Heart left ventricle (tissue), 16 donors: Measurements from ENCODE around the gene BLOC1S4. TPM values are rescaled to one million over a fixed set of nuclear protein-coding genes. Genes with fewer than 3 reads are reported as not detected.
"Not testable (repeated sequence)": the region's sequence is repeated elsewhere in the genome, so short reads cannot be mapped to it uniquely, and the experiment has no call there.

Experiments used
- ATAC-seq, 4 donors: fragments of 200-7000 bp; cut with Tn5 transposase; one replicate each; pipeline ENCODE4 v1.9.1; 2020 to 2022; ENCODE audit warnings: moderate library complexity in 4 of 4, mild to moderate bottlenecking in 3 of 4, moderate number of reproducible peaks in 1 of 4
- DNase-seq, 5 donors: peaks; one replicate each; pipeline ENCODE4 v3.0.0-alpha.2; 2020
- H3K27ac ChIP-seq, 12 donors: fragments of 200-600 bp; sonication (generic) in 4 of 12; one replicate each; pipeline versions ENCODE4 v1.5.0 to v1.8.0; 2016 to 2022; ENCODE audit warnings: mild to moderate bottlenecking in 2 of 12
- H3K27me3 ChIP-seq, 9 donors: fragments of 200-600 bp; sonication (generic) in 2 of 9; one replicate each; pipeline versions ENCODE4 v1.5.1 to v1.8.0; 2016 to 2022; ENCODE audit warnings: mild to moderate bottlenecking in 3 of 9
- H3K36me3 ChIP-seq, 9 donors: fragments of 200-600 bp; sonication (generic) in 2 of 9; one replicate each; pipeline versions ENCODE4 v1.5.0 to v1.8.0; 2018 to 2022; ENCODE audit warnings: mild to moderate bottlenecking in 2 of 9
- H3K4me1 ChIP-seq, 12 donors: fragments of 200-600 bp; sonication (generic) in 4 of 12; one replicate each; pipeline versions ENCODE4 v1.5.0 to v1.8.0; 2016 to 2022; ENCODE audit warnings: mild to moderate bottlenecking in 3 of 12
- H3K4me3 ChIP-seq, 12 donors: fragments of 200-600 bp; sonication (generic) in 4 of 12; one replicate each; pipeline versions ENCODE4 v1.5.0 to v1.8.0; 2017 to 2022; ENCODE audit warnings: mild to moderate bottlenecking in 9 of 12, moderate library complexity in 4 of 12
- H3K9me3 ChIP-seq, 12 donors: fragments of 200-600 bp; sonication (generic) in 4 of 12; one replicate each; pipeline versions ENCODE4 v1.5.0 to v1.8.0; 2016 to 2022; ENCODE audit warnings: mild to moderate bottlenecking in 1 of 12
- POLR2A ChIP-seq, 2 donors: fragments of 450-650 bp; IDR thresholded peaks; one replicate each; pipeline ENCODE4 v1.6.1; 2017; ENCODE audit warnings: antibody characterized with exemption in 2 of 2, mild to moderate bottlenecking in 2 of 2, moderate library complexity in 2 of 2
- WGBS, 4 donors: extraction: QIAGEN DNeasy Blood & Tissue Kit in 2 of 4; methylation state at CpG; one replicate each; pipeline versions ENCODE4 v1.1.5 to v1.1.7; 2013 to 2018; 5-methylcytosine and 5-hydroxymethylcytosine counted together
- intact Hi-C, 10 donors: fragments of 100-400 bp; cut with DNase I; formaldehyde crosslinking; loops; one replicate each; pipeline versions ENCODE4 v1.11.1 to v1.14.2; 2022
- polyA plus RNA-seq, 2 donors: library from polyadenylated mRNA; stranded (reverse); fragments of 200-250 nt; gene quantifications; one replicate each; pipeline ENCODE4 v1.2.3, GENCODE V29; 2013
- total RNA-seq, 9 donors: library from RNA; depleted of rRNA in 2 of 9; stranded (reverse); fragments of >200 nt in 2 of 9; fragmentation: NEBNext Ultra II Directional in 3 of 9; extraction: Animal tissue kit (Norgen Biotek cat#: 25700) in 3 of 9; gene quantifications; one replicate each; pipeline versions ENCODE4 v1.1.0 to v1.2.4, GENCODE V29; 2016 to 2023
- TF ChIP-seq, protein P1 (sequence below), 12 donors: fragments of 200-600 bp; sonication (generic) in 4 of 12; IDR thresholded peaks; one replicate each; pipeline versions ENCODE4 v1.5.0 to v1.8.0; 2018 to 2022; ENCODE audit warnings: antibody characterized with exemption in 12 of 12, mild to moderate bottlenecking in 5 of 12
- donor health status: ischemic (EF 13 %, LVEDD 7.1; RV severe dilation, severe dysfunction).
- donor health status: healthy with polysubstance abuse.
- donor health status: DM: no; HTN: yes; CAD: no.
- donor health status: DM: no; HTN: no; CAD: no.
- donor health status: ischemic (EF 25% LVEDD 6.9; RV normal size, moderate dysfunction).
- donor health status: ischemic (EF 25% LVEDD 5.7; RV mildly dilated, moderate dysfunction).
- donor health status: healthy.
- donor health status: DM: yes; HTN: yes; CAD: no.
- donor health status: ischemic (EF 35%, LVEDD 5.7; RV mildly dilated, moderate dysfunction).
- donor health status: nonischemic (EF 11% LVEDD 7.7; RV severe dilation, severe dysfunction).
- donor health status: DM: yes; HTN: yes; CAD: no.
- donor health status: PGD.
- donor health status: ischemic (EF 29% LVEDD 5.4; RV normal size, mild dysfunction).
- donor health status: nonischemic (EF 23%, LVEDD 6.1; RV moderate dilation, normal function).

The BLOC1S4 gene
- total and polyA plus RNA-seq, 11 donors = 4.4 to 14.1 (median 7.3) TPM

GRCh38 chr4:6722891-6723290, 6.9 kb downstream of the BLOC1S4 start:
- H3K27ac ChIP-seq = no peak overlapping the region
- peaks cover 0 to 16% (median 9%) of the 10 kb centered on the region in 12 donors for H3K4me1 ChIP-seq
- WGBS, 4 donors = 94 to 97% (median 94%) methylated on average over 11 to 12 of the region's 12 CpGs
- no peak for DNase-seq
- no peak for ATAC-seq
- peaks cover 0 to 3% (median 0%) of the 10 kb centered on the region in 9 donors for H3K36me3 ChIP-seq
- TF ChIP-seq POLR2A (IDR thresholded peaks at IDR 0.05) = no peak
- TF ChIP-seq, protein P1, sequence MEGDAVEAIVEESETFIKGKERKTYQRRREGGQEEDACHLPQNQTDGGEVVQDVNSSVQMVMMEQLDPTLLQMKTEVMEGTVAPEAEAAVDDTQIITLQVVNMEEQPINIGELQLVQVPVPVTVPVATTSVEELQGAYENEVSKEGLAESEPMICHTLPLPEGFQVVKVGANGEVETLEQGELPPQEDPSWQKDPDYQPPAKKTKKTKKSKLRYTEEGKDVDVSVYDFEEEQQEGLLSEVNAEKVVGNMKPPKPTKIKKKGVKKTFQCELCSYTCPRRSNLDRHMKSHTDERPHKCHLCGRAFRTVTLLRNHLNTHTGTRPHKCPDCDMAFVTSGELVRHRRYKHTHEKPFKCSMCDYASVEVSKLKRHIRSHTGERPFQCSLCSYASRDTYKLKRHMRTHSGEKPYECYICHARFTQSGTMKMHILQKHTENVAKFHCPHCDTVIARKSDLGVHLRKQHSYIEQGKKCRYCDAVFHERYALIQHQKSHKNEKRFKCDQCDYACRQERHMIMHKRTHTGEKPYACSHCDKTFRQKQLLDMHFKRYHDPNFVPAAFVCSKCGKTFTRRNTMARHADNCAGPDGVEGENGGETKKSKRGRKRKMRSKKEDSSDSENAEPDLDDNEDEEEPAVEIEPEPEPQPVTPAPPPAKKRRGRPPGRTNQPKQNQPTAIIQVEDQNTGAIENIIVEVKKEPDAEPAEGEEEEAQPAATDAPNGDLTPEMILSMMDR (IDR thresholded peaks at IDR 0.05) = no peak
- intact Hi-C loops = loop anchor here in 6 of 10 donors (2.0 to 10.0 kb wide), 7 partner anchors 49 to 349 kb away; no protein-coding TSS in a partner anchor
- H3K9me3 ChIP-seq = no peaks in the 10 kb centered on the region
- no peaks in the 10 kb centered on the region for H3K27me3 ChIP-seq
- no peak overlapping the region for H3K4me3 ChIP-seq

- ATAC-seq = no peak
- intact Hi-C loops = loop anchor here in 6 of 10 donors (2.0 to 10.0 kb wide), 7 partner anchors 48 to 348 kb away; no protein-coding TSS in a partner anchor
These were observed 7.9 kb downstream of the BLOC1S4 start for GRCh38 chr4:6723851-6724250.

GRCh38 chr4:6724421-6725111, 8.6 kb downstream of the BLOC1S4 start:
- H3K9me3 ChIP-seq = no peaks in the 10 kb centered on the region
- H3K27me3 ChIP-seq = no peaks in the 10 kb centered on the region
- no peak overlapping the region for H3K27ac ChIP-seq
- H3K36me3 ChIP-seq = no peaks in the 10 kb centered on the region
- WGBS, 4 donors = 85 to 88% (median 87%) methylated on average over 17 to 21 of the region's 21 CpGs
- no peak overlapping the region for H3K4me3 ChIP-seq
- TF ChIP-seq, protein P1 (IDR thresholded peaks at IDR 0.05) = no peak
- no peak for TF ChIP-seq POLR2A (IDR thresholded peaks at IDR 0.05)
- peaks cover 0 to 9% (median 6%) of the 10 kb centered on the region in 12 donors for H3K4me1 ChIP-seq
- intact Hi-C loops = loop anchor here in 8 of 10 donors (5.0 to 10.0 kb wide), 7 partner anchors 43 to 348 kb away; no protein-coding TSS in a partner anchor
- ATAC-seq (no peak), DNase-seq (no peak)

More at GRCh38 chr4:6723851-6724250, 7.9 kb downstream of the BLOC1S4 start:
- H3K27ac ChIP-seq = no peak overlapping the region
- peaks cover 0 to 9% (median 6%) of the 10 kb centered on the region in 12 donors for H3K4me1 ChIP-seq
- DNase-seq = no peak
- H3K27me3 ChIP-seq = no peaks in the 10 kb centered on the region
- TF ChIP-seq POLR2A (IDR thresholded peaks at IDR 0.05) = no peak
- TF ChIP-seq, protein P1 (IDR thresholded peaks at IDR 0.05) = no peak
- H3K36me3 ChIP-seq = no peaks in the 10 kb centered on the region
- no peaks in the 10 kb centered on the region for H3K9me3 ChIP-seq
- WGBS, 4 donors = 85 to 93% (median 92%) methylated on average over 5 to 8 of the region's 8 CpGs
- no peak overlapping the region for H3K4me3 ChIP-seq

DNA sequence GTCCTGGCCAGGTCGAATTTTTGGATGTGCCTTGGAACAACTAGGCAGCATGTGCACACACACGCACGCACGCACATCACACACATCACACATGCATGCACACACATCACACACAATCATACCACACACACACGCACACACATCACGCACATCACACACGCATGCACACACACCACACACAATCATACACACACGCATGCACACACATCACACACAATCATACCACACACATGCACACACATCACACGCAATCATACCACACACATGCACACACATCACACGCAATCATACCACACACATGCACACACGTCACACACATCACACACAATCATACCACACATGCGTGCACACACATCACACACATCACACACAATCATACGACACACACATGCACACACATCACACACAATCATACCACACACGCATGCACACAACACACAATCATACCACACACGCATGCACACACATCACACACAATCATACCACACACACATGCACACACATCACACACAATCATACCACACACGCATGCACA, 9.5 kb downstream of the BLOC1S4 start:
- H3K27me3 ChIP-seq, H3K4me3 ChIP-seq, H3K27ac ChIP-seq, H3K36me3 ChIP-seq, H3K4me1 ChIP-seq, ATAC-seq, DNase-seq, H3K9me3 ChIP-seq: not testable (repeated sequence)
- WGBS, 4 donors = 91 to 97% (median 95%) methylated on average over 16 of the region's 16 CpGs
- intact Hi-C loops = loop anchor here in 3 of 10 donors (5.0 to 10.0 kb wide), 2 partner anchors 42 to 49 kb away; no protein-coding TSS in a partner anchor
